HG02588 (cell line): ENCODE results near the gene PCF11.
"Not testable (repeated sequence)": the region's sequence is repeated elsewhere in the genome, so short reads cannot be mapped to it uniquely, and the experiment has no call there.

Experiments used
- ATAC-seq: cut with Tn5 transposase; IDR thresholded peaks from one replicate; pipeline ENCODE4 v1.9.1; 2021; ENCODE audit warnings: mild to moderate bottlenecking, moderate library complexity; ENCODE audit not compliant: unreplicated experiment

Gene PCF11

DNA sequence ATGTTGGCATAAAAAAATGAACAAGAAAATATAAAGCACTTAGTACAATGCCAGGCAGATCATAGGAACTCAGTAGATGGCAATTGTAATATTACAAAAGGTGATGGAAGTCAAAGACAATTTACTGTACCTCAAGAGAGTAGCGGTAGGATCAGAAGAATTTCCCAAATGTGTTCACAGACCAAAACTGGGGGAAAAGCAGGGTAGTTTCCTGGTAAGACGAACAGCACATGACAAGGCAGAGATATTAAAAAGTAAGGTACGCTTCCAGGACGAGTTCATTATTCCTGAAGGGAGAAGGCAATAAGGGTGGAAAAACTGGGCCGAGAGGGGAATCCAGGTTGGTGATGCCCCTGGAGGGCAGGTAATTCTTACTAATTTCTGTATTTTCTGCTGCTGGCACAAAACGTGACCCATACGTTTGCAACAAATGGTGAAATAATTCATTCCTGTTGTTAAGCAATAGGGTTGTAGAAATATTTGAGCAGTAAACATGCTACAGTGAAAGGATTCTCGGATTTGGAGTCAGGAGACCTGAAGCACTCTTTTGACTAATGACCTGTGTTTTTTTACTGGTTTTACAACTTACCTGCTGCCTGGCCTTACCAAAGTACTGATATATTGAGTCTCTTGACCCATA is 35.8 kb downstream of the PCF11 start:
- ATAC-seq, result no peak

GRCh38 chr11:83193315-83194280 is 36.7 kb downstream of the PCF11 start, which contains the start of gene ANKRD42:
Gene ANKRD42, plus strand, starts transcription at chr11:83193712. Its CDS starts 959 bp downstream, at chr11:83194671.
- ATAC-seq, result peak; percentile 90

DNA sequence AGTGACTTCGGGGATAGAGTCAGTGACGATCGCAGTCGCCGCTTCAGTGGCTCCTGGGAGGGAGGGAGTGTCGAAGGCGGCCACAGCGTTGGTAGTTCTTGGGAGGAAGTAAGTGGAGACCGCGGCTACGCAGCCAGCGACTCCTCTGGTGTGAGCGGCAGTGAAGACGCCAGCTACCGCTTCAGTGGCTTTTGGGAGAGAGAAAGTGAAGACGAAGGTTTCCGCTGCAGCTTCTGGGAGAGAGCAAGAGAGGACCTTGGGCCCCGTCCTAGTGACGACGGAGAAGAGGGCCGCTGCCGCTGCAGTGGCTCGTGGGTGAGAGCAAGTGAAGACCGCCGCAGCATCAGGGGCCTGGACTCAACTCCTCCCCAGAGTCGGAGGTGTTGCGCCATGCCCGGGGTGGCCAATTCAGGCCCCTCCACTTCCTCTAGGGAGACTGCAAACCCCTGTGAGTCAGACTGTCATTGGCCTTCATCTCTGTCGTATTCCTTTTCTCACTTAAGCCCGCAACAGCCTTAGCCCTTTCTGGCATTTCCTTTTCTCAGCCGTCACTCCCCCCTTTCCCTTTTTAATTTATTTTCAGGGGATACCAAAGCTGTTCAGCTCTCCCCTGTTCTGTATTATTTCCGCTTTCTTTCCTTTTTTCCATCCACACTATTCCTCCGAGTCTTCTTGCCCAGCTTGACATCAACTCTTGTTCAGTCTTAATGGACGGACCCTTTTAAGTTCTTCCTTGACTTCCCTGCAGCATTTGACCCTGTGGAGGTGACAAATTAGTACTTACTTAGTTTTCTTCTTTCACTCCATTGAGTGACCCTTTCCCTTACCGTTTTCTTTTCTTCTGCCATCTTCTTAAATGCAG is 37.6 kb downstream of the PCF11 start:
- ATAC-seq, result peak; percentile 48

DNA sequence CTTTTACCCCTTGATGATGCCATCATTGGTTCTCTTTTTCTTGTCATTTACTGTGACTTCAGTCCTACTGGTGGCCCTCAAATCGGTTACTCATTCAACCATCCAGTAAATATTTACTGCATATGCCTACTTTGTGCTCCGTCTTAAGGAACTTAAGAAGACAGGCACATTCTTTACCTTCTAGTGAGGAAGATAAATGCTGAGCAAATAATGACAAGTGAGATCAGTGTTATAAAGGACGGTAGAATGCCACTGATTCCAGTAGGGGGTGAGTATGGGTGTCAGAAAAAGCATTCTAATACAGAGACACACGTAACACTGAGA is 38.2 kb downstream of the PCF11 start:
- no peak for ATAC-seq

- ATAC-seq, result no peak
Measured at GRCh38 chr11:83195649-83196048, 38.7 kb downstream of the PCF11 start.

DNA sequence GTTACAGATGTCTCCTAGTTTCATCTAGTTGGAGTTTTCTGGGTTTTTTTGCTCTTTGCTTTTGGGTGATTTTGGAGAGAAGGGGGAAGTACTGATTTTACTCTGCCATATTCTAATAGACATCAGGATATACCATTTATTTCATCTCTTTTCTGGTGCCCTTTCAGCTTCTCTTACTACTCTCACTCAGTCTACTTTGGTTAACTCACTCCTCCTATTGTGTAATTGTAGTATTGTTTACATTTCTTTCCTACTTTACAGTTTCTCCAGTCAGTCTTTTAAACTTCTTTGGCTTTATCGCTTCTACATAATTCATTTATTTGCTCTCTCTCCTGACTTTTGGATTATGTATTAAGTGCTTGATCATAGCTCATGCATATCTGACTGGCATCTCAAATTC is 43.1 kb downstream of the PCF11 start:
- ATAC-seq, result no peak

GRCh38 chr11:83205608-83206185 is 48.8 kb downstream of the PCF11 start:
- no peak for ATAC-seq

GRCh38 chr11:83206221-83206620 is 49.3 kb downstream of the PCF11 start:
- no peak for ATAC-seq

DNA sequence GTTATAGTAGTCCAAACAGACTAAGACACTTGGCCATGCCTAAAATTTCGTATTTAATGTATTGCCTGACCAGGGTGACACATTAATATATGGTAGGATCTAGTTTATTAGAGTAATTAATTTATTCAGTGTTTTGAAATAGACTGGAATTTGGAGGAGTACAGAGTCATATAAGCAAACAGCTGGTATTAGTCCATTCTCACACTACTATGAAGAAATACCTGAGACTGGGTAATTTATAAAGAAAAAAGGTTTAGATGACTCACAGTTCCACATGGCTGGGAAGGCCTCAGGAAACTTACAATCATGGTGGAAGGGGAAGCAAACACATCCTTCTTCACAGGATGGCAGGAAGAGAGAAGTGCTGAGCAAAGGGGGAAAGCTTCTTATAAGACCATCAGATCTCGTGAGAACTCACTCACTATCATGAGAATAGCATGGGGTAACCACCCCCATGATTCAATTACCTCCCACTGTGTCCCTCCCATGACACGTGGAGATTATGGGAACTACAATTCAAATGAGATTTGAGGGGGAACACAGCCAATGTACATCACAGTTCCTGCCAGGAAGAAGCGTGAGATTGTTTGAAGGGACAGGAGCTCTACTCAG is 49.9 kb downstream of the PCF11 start:
- ATAC-seq, result not testable (repeated sequence)

DNA sequence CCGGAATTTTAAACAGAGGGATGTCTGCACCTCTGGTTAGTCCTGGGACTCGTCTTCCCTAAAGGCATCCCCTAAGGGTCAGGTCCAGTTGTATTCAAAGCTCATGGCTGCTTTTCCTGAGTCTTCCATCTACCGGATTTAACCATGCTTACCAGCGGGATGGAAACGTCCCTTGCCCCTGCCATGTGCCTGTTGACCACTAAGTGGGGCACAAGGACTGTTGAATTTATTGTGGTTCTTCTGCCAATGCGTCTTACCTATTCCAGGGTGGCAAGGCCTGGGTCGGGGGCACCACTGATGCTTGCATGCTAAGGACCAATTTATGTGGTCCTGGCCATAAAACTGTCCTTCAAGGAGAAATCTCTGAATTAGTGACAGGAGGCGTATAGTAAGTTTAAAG is 62.2 kb downstream of the PCF11 start:
- ATAC-seq, result no peak

- no peak for ATAC-seq
Measured at GRCh38 chr11:83220260-83220659, 63.3 kb downstream of the PCF11 start.

GRCh38 chr11:83221694-83222093 is 64.8 kb downstream of the PCF11 start:
- no peak for ATAC-seq

- ATAC-seq, result no peak
Measured at GRCh38 chr11:83222499-83222898, 65.6 kb downstream of the PCF11 start.

GRCh38 chr11:83223457-83223856 is 66.5 kb downstream of the PCF11 start:
- ATAC-seq, result no peak

DNA sequence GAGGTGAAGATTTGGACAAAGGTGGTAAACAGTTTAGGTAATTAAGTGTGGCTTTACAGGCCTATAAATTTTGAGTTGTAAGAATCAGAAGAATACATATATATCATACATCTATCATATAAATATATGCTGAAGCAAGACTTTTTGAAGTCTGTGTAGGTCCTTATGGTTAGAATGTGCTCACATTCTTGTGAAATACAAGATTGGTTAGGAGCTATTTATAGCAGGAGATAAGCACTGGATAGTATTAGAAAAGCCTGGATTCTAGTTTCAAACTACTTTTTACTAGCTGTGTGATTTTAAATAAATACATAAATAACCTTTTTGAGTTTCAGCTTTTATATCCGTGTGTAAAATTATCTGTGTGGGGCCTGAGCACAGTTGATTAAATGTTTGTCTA is 78.9 kb downstream of the PCF11 start:
- no peak for ATAC-seq
